ENCODE measurements around the gene ZNF281.

The ZNF281 gene

GRCh38 chr1:200410566-200410878 is 686 bp upstream of the ZNF281 start:
- H3K18ac ChIP-seq (ENCODE audit: low read depth in 1 of 2, low read length in 2 of 2) = no peak overlapping the region
- H3K9me3 ChIP-seq (ENCODE audit: control insufficient read depth, low read length) = no peaks in the 10 kb centered on the region
- H3K36me3 ChIP-seq (ENCODE audit: control insufficient read depth in 1 of 2, insufficient read depth in 2 of 2, low read depth in 1 of 2, low read length in 2 of 2) = peaks cover 5 to 35% of the 10 kb centered on the region in 2 experiments
- peak overlapping the region in 1 of 2 experiments; percentile 89 for H3K4me3 ChIP-seq (ENCODE audit: insufficient read depth in 1 of 2, low read depth in 1 of 2, low read length in 2 of 2)
- H3K4me2 ChIP-seq (ENCODE audit: low read length, poor library complexity, severe bottlenecking) = peak overlapping the region; percentile 89
- peaks cover 5% of the 10 kb centered on the region for H3K79me1 ChIP-seq (replicated peaks; ENCODE audit: low read length, poor library complexity, severe bottlenecking)
- H3K9ac ChIP-seq (ENCODE audit: low read length) = peak overlapping the region; percentile 95
- H2AK5ac ChIP-seq (ENCODE audit: low read length, severe bottlenecking) = no peak overlapping the region
- no peak overlapping the region for H2BK15ac ChIP-seq (ENCODE audit: low read depth, poor library complexity, severe bottlenecking)
- no peak overlapping the region for H3K4ac ChIP-seq (ENCODE audit: low read depth in 1 of 2, low read length in 2 of 2)
- no peak overlapping the region for H4K8ac ChIP-seq (ENCODE audit: low read length)
- H2BK12ac ChIP-seq (ENCODE audit: low read length in 2 of 2) = peak overlapping the region in 1 of 2 experiments; percentile 59
- no peak overlapping the region for H3K23ac ChIP-seq (ENCODE audit: low read length in 2 of 2)
- 21% methylated on average over 8 of the region's 8 CpGs for WGBS
- no peak overlapping the region for H2BK120ac ChIP-seq (ENCODE audit: low read depth, low read length)
- peak overlapping the region in 1 of 2 experiments; percentile 66 for H3K14ac ChIP-seq (ENCODE audit: low read length in 2 of 2)
- peaks cover 3% of the 10 kb centered on the region for H3K4me1 ChIP-seq (ENCODE audit: control insufficient read depth, insufficient read depth, low read depth, low read length)
- no peak overlapping the region for H2AFZ ChIP-seq (ENCODE audit: low read depth, low read length)
- H3K27me3 ChIP-seq (ENCODE audit: control insufficient read depth in 1 of 2, insufficient read depth in 1 of 2, low read length in 2 of 2) = no peaks in the 10 kb centered on the region
- no peak overlapping the region for H4K91ac ChIP-seq (ENCODE audit: low read length)
- DNase-seq = peak; percentile 33
- H2BK5ac ChIP-seq (ENCODE audit: low read depth, low read length, poor library complexity, severe bottlenecking) = no peak overlapping the region
- no peak overlapping the region for H3K27ac ChIP-seq (ENCODE audit: low read length, poor library complexity, severe bottlenecking)

GRCh38 chr1:200409203-200409760 is 554 bp downstream of the ZNF281 start:
- peaks cover 8 to 45% of the 10 kb centered on the region in 2 experiments for H3K36me3 ChIP-seq (ENCODE audit: control insufficient read depth in 1 of 2, insufficient read depth in 2 of 2, low read depth in 1 of 2, low read length in 2 of 2)
- H3K4me2 ChIP-seq (ENCODE audit: low read length, poor library complexity, severe bottlenecking) = peak overlapping the region; percentile 83
- H3K27ac ChIP-seq (ENCODE audit: low read length, poor library complexity, severe bottlenecking) = peak overlapping the region; percentile 69
- peak overlapping the region in 1 of 2 experiments; percentile 100 for H3K23ac ChIP-seq (ENCODE audit: low read length in 2 of 2)
- peak overlapping the region; percentile 99 to 100 for H3K18ac ChIP-seq (ENCODE audit: low read depth in 1 of 2, low read length in 2 of 2)
- peak overlapping the region; percentile 71 for H2BK5ac ChIP-seq (ENCODE audit: low read depth, low read length, poor library complexity, severe bottlenecking)
- H3K79me1 ChIP-seq (replicated peaks; ENCODE audit: low read length, poor library complexity, severe bottlenecking) = peaks cover 5% of the 10 kb centered on the region
- H3K4me3 ChIP-seq (ENCODE audit: insufficient read depth in 1 of 2, low read depth in 1 of 2, low read length in 2 of 2) = peak overlapping the region; percentile 89 to 98
- peak overlapping the region; percentile 93 for H4K91ac ChIP-seq (ENCODE audit: low read length)
- peak overlapping the region; percentile 84 for H4K8ac ChIP-seq (ENCODE audit: low read length)
- H3K9ac ChIP-seq (ENCODE audit: low read length) = peak overlapping the region; percentile 95
- DNase-seq = peak; percentile 57
- peak overlapping the region in 1 of 2 experiments; percentile 100 for H3K14ac ChIP-seq (ENCODE audit: low read length in 2 of 2)
- 4% methylated on average over 23 of the region's 41 CpGs for WGBS
- H2AFZ ChIP-seq (ENCODE audit: low read depth, low read length) = peak overlapping the region; percentile 88
- H3K4ac ChIP-seq (ENCODE audit: low read depth in 1 of 2, low read length in 2 of 2) = peak overlapping the region; percentile 90 to 97
- peak overlapping the region; percentile 15 for H2AK5ac ChIP-seq (ENCODE audit: low read length, severe bottlenecking)
- H2BK120ac ChIP-seq (ENCODE audit: low read depth, low read length) = peak overlapping the region; percentile 75
- no peaks in the 10 kb centered on the region for H3K27me3 ChIP-seq (ENCODE audit: control insufficient read depth in 1 of 2, insufficient read depth in 1 of 2, low read length in 2 of 2)
- H2BK15ac ChIP-seq (ENCODE audit: low read depth, poor library complexity, severe bottlenecking) = peak overlapping the region; percentile 63
- no peak overlapping the region for H2BK12ac ChIP-seq (ENCODE audit: low read length in 2 of 2)
- H3K9me3 ChIP-seq (ENCODE audit: control insufficient read depth, low read length) = no peaks in the 10 kb centered on the region
- peaks cover 5% of the 10 kb centered on the region for H3K4me1 ChIP-seq (ENCODE audit: control insufficient read depth, insufficient read depth, low read depth, low read length)

- WGBS = 100% methylated on average over 1 of the region's 8 CpGs
- H4K8ac ChIP-seq (ENCODE audit: low read length) = no peak overlapping the region
These were observed 3.6 kb downstream of the ZNF281 start for GRCh38 chr1:200406161-200406797.

GRCh38 chr1:200405264-200405663 is 4.6 kb downstream of the ZNF281 start:
- Histone ChIP-seq H4K8ac (ENCODE audit: low read length) (no peak overlapping the region), H3K4me1 (ENCODE audit: control insufficient read depth, insufficient read depth, low read depth, low read length) (peaks cover 5% of the 10 kb centered on the region), H3K4me2 (ENCODE audit: low read length, poor library complexity, severe bottlenecking) (no peak overlapping the region), H2AK5ac (ENCODE audit: low read length, severe bottlenecking) (no peak overlapping the region), H3K79me1 (replicated peaks; ENCODE audit: low read length, poor library complexity, severe bottlenecking) (peaks cover 5% of the 10 kb centered on the region), H2BK15ac (ENCODE audit: low read depth, poor library complexity, severe bottlenecking) (no peak overlapping the region), H3K9ac (ENCODE audit: low read length) (peak overlapping the region; percentile 9), H3K27ac (ENCODE audit: low read length, poor library complexity, severe bottlenecking) (no peak overlapping the region), H2BK120ac (ENCODE audit: low read depth, low read length) (no peak overlapping the region), H3K23ac (ENCODE audit: low read length in 2 of 2) (no peak overlapping the region), H3K9me3 (ENCODE audit: control insufficient read depth, low read length) (no peaks in the 10 kb centered on the region), H3K14ac (ENCODE audit: low read length in 2 of 2) (no peak overlapping the region), H4K91ac (ENCODE audit: low read length) (no peak overlapping the region), H3K27me3 (ENCODE audit: control insufficient read depth in 1 of 2, insufficient read depth in 1 of 2, low read length in 2 of 2) (no peaks in the 10 kb centered on the region), H2BK12ac (ENCODE audit: low read length in 2 of 2) (no peak overlapping the region), H2AFZ (ENCODE audit: low read depth, low read length) (no peak overlapping the region), H3K4me3 (ENCODE audit: insufficient read depth in 1 of 2, low read depth in 1 of 2, low read length in 2 of 2) (peak overlapping the region in 1 of 2 experiments; percentile 63), H2BK5ac (ENCODE audit: low read depth, low read length, poor library complexity, severe bottlenecking) (no peak overlapping the region), H3K4ac (ENCODE audit: low read depth in 1 of 2, low read length in 2 of 2) (no peak overlapping the region), H3K18ac (ENCODE audit: low read depth in 1 of 2, low read length in 2 of 2) (no peak overlapping the region), H3K36me3 (ENCODE audit: control insufficient read depth in 1 of 2, insufficient read depth in 2 of 2, low read depth in 1 of 2, low read length in 2 of 2) (peaks cover 9 to 81% of the 10 kb centered on the region in 2 experiments)
- WGBS = 83% methylated on average over 2 of the region's 2 CpGs
- DNase-seq = no peak

More at GRCh38 chr1:200406161-200406797, 3.6 kb downstream of the ZNF281 start:
- Histone ChIP-seq H2BK12ac (ENCODE audit: low read length in 2 of 2) (no peak overlapping the region), H3K9me3 (ENCODE audit: control insufficient read depth, low read length) (no peaks in the 10 kb centered on the region), H3K9ac (ENCODE audit: low read length) (peak overlapping the region; percentile 9), H4K91ac (ENCODE audit: low read length) (no peak overlapping the region), H3K4me3 (ENCODE audit: insufficient read depth in 1 of 2, low read depth in 1 of 2, low read length in 2 of 2) (peak overlapping the region in 1 of 2 experiments; percentile 63), H3K18ac (ENCODE audit: low read depth in 1 of 2, low read length in 2 of 2) (no peak overlapping the region), H2AK5ac (ENCODE audit: low read length, severe bottlenecking) (no peak overlapping the region), H3K4me1 (ENCODE audit: control insufficient read depth, insufficient read depth, low read depth, low read length) (peaks cover 5% of the 10 kb centered on the region), H3K27me3 (ENCODE audit: control insufficient read depth in 1 of 2, insufficient read depth in 1 of 2, low read length in 2 of 2) (no peaks in the 10 kb centered on the region), H2BK120ac (ENCODE audit: low read depth, low read length) (no peak overlapping the region), H3K4ac (ENCODE audit: low read depth in 1 of 2, low read length in 2 of 2) (no peak overlapping the region), H2AFZ (ENCODE audit: low read depth, low read length) (no peak overlapping the region), H3K14ac (ENCODE audit: low read length in 2 of 2) (no peak overlapping the region), H3K27ac (ENCODE audit: low read length, poor library complexity, severe bottlenecking) (no peak overlapping the region), H3K79me1 (replicated peaks; ENCODE audit: low read length, poor library complexity, severe bottlenecking) (peaks cover 5% of the 10 kb centered on the region), H2BK15ac (ENCODE audit: low read depth, poor library complexity, severe bottlenecking) (no peak overlapping the region), H3K4me2 (ENCODE audit: low read length, poor library complexity, severe bottlenecking) (peak overlapping the region; percentile 9), H2BK5ac (ENCODE audit: low read depth, low read length, poor library complexity, severe bottlenecking) (no peak overlapping the region), H3K23ac (ENCODE audit: low read length in 2 of 2) (no peak overlapping the region), H3K36me3 (ENCODE audit: control insufficient read depth in 1 of 2, insufficient read depth in 2 of 2, low read depth in 1 of 2, low read length in 2 of 2) (peaks cover 9 to 72% of the 10 kb centered on the region in 2 experiments)
- DNase-seq = no peak

Data from mesenchymal stem cell (in vitro differentiated cells and primary cell).